PC-9 (cell line): ENCODE results near the gene LRRC34.

Source experiments
- EZH2 ChIP-seq: fragments of 200-600 bp; sonication (generic); IDR thresholded peaks from 2 replicates; pipeline ENCODE4 v1.8.0; 2017; ENCODE audit warnings: antibody characterized with exemption, low read depth
- TF ChIP-seq, protein P1 (sequence below): fragments of 200-600 bp; sonication (generic); conservative IDR thresholded peaks from 2 replicates; pipeline ENCODE4 v1.6.1; 2017; ENCODE audit warnings: mixed run types, antibody characterized with exemption, mild to moderate bottlenecking, moderate library complexity

GRCh38 chr3:169822983-169823382, 10.3 kb upstream of the LRRC34 start:
- TF ChIP-seq, protein P1, sequence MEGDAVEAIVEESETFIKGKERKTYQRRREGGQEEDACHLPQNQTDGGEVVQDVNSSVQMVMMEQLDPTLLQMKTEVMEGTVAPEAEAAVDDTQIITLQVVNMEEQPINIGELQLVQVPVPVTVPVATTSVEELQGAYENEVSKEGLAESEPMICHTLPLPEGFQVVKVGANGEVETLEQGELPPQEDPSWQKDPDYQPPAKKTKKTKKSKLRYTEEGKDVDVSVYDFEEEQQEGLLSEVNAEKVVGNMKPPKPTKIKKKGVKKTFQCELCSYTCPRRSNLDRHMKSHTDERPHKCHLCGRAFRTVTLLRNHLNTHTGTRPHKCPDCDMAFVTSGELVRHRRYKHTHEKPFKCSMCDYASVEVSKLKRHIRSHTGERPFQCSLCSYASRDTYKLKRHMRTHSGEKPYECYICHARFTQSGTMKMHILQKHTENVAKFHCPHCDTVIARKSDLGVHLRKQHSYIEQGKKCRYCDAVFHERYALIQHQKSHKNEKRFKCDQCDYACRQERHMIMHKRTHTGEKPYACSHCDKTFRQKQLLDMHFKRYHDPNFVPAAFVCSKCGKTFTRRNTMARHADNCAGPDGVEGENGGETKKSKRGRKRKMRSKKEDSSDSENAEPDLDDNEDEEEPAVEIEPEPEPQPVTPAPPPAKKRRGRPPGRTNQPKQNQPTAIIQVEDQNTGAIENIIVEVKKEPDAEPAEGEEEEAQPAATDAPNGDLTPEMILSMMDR: no peak
- no peak for TF ChIP-seq EZH2
